NCI-H748 (cell line): ENCODE measurements around the gene COL27A1.

ENCODE experiments used
- DNase-seq: peaks from one replicate; lab custom pipeline; 2025; ENCODE audit not compliant: unreplicated experiment; lab: John Stamatoyannopoulos, UW

The COL27A1 gene

GRCh38 chr9:114299286-114300152 lies 144.2 kb downstream of the COL27A1 start:
- DNase-seq, result no peak

GRCh38 chr9:114300153-114300845 lies 145.0 kb downstream of the COL27A1 start:
- no peak for DNase-seq

- DNase-seq, result no peak
Observed at GRCh38 chr9:114300846-114301797, 145.8 kb downstream of the COL27A1 start.

GRCh38 chr9:114301798-114302565 lies 146.6 kb downstream of the COL27A1 start:
- DNase-seq, result no peak

- DNase-seq, result no peak
Observed at GRCh38 chr9:114302727-114303126, 147.4 kb downstream of the COL27A1 start.

- DNase-seq, result no peak
Observed at GRCh38 chr9:114303571-114303970, 148.2 kb downstream of the COL27A1 start.

- DNase-seq, result no peak
Observed at GRCh38 chr9:114303977-114304376, 148.6 kb downstream of the COL27A1 start.

GRCh38 chr9:114304416-114305188 lies 149.3 kb downstream of the COL27A1 start:
- DNase-seq, result no peak

- no peak for DNase-seq
Observed at GRCh38 chr9:114307899-114308267, 152.5 kb downstream of the COL27A1 start.

GRCh38 chr9:114308361-114308950 lies 153.1 kb downstream of the COL27A1 start:
- DNase-seq, result no peak

- DNase-seq, result no peak
Observed at GRCh38 chr9:114309096-114309495, 153.8 kb downstream of the COL27A1 start.

GRCh38 chr9:114310471-114311450 lies 155.4 kb downstream of the COL27A1 start:
- no peak for DNase-seq

- no peak for DNase-seq
Observed at GRCh38 chr9:114311571-114312512, 156.5 kb downstream of the COL27A1 start.

- no peak for DNase-seq
Observed at GRCh38 chr9:114312513-114312875, 157.2 kb downstream of the COL27A1 start.

- DNase-seq, result no peak
Observed at GRCh38 chr9:114313186-114313585, 157.8 kb downstream of the COL27A1 start.

GRCh38 chr9:114314256-114314867 lies 159.0 kb downstream of the COL27A1 start:
- DNase-seq, result no peak
